Measurements from ENCODE around the gene OAF.
"Not testable (repeated sequence)": the region's sequence is repeated elsewhere in the genome, so short reads cannot be mapped to it uniquely, and the experiment has no call there.

Gene OAF

DNA sequence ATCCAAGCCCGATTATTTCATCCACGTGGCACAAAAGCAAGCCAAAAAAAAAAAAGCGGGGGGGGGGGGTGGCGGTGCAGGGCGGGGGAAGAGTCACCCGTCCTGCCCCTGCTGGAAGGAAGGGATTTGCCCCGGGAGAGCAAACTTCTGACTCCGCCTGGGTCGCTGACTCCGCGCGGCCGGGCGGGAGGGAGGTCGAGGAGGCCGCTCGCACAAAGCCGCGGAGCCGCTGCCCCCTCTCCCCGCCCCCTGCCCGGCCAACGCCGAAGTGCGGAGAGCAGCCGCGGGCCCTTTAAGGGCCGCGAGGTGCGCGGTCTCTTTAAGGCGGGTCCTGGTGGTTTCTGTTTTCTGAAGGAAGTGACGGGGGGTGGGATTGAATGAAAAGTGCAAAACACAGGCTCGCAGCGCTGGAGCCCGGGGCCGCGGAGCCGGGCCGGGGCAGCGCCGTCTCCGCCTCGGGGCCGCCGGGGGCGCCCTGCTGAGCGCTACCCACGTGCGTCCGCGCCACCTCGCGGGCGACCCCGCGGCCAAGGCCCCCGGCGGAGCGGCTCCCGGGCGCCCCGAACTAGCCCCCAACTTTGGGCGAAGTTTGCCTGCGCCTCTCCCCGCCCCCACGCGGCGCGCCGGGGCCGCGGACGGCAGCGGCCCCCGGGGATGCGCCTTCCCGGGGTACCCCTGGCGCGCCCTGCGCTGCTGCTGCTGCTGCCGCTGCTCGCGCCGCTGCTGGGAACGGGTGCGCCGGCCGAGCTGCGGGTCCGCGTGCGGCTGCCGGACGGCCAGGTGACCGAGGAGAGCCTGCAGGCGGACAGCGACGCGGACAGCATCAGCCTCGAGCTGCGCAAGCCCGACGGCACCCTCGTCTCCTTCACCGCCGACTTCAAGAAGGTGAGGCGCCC lies at the start of gene OAF:
Gene OAF (plus strand): TSS at position 407 of the 896 bp plus-strand sequence. CDS start 248 bp downstream, at position 655.
- DNase-seq, result peak; percentile 70

DNA sequence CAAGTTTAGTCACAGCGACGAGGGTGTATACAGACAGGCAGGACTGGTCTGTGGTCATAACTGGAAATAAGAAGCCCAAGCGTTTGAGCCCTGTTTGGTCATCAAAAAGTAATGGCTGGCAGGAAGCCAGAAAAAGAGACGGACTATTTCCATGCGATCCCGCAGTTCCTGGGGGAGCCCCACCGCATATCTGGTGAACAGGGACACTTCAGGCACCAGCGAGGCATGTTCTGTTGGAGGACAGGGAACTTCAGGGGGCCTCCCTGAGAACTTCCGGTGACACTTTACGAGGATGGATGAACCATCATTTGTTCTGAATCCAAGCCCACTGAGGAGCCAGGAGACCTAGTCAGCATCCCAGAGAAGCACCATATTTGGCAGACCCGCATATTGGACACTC lies 43.2 kb upstream of the OAF start:
- DNase-seq, result no peak

DNA sequence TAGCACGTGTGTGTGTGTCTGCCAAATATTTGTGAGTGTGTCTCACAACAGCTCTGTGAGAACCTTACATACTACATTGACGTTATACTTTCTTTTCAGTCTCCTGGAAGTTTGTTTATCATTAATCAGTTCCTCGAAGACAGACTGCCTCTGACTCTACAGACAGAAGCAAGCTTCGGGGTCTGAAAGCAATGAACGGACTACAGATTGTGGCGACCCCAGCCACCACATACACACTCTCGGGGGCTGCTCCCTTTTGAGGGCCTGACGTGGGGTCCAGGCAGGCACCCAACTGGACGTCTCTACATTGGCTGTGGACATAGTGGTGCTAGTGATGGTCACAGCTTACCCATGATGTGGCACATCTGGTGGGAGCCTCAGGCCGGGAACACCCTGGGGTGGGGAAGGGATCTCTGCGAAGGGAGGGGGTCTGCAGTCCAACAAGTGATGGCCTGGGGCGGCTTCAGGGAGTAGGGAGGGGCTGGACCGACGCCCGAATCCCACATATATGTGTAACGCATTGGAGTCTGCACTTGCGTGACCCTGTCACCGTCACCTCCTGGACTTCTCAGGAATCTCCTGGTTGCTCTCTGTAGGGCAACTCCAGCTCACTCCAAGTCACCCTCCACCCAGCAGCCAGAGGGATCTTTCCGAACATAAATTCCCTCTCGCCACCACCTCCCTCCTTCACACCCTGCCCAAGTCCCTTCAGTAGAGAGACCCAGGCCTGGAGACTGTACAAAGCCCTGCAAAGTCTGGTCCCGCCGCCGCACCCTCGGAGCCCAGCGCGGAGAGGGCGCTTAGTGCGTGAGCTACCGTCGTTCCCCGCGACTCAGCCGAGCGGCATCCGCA lies 42.5 kb upstream of the OAF start:
- no peak for DNase-seq

DNA sequence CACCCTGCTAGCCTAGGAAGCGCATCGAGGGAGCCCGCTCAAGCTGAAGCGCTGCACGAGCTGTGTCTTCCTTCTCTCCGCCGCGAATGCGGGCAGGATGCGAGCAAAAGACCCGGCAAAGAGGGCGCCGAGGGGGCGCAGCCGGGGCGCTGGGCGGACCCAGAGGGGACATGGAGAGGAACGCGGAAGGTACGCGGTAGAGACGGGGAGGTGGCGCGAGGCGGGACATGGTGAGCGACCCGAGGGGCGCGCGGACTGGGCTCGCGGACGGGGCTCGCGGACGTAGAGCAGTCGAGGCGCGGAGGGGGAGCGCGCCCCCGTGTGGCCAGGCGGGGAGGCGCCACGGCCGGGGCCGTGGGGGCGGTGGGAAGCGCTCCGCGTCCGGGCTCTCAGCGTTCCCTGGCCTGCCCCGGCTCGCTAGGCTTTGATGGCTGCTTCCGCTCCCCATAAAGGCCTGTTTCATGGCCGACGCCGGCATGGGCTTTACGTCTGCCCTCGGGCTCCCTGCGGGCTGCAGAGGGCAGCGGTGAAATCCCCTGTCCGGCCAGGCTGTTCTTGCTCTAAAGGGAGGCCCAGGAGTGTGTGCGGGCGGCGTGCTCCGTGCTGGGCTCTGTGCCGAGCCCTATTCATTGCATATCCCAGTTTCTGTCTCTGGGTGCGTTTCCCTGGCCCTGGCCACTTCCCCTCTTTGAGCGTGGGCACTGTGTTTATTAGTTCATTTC lies 41.7 kb upstream of the OAF start:
- DNase-seq, result peak; percentile 57

DNA sequence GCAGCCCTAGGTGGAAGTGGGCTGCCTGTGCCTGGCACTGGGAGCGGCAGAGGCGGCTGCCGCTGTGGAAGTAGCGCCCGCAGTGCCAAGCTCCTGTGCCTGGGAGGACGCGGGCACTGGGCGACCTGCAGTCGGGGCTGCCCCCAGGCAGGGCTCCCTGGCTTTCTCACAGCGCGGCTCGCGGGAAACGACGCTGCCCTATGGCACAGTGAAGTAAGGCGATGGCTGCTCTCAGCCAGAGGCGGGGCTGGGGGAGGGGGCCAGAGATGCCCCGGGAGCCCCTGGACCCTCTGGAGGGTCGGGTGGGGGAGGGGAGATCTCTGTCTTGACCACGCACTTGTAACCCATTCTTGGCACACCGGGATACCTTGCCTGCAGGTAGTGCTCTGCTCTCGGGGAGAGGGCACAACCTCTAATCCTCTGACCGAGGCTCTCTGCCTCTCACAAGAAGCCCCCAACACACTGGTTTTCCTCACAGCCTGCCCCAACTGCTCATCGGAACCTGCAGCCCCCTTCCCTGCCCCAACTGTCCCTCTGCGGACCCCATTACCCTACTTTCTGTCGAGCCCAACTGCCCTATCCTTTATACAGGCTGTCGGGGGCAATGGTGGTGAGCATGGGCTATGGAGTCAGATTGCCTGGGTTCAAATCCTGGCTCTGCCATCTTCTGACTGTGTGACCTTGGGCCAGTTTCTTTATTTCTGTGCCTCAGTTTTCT lies 40.7 kb upstream of the OAF start:
- DNase-seq, result no peak

DNA sequence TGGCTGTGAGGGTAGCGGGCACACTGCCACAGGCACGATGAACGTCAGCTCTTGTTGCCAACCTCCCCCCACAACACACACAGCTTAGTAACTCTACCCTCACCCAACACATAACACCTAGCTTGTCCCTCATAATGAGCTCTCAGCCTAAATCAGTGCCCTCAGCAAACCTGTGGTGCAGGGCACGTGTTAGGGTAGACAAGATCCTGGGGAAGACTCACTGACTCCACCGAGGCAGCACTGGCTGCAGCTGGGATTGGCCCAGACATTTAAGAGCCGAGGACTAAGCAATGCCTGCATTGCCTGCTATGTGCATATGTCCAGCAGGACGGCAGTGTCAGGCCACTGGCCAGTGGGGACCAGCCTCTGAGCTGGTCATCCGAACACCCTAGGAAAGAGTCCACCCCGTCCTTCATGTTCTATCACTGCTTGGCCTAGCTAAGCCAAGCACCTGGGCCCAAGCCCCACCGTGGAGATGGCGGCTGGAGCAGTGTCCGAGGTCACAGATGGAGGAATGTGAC lies 40.0 kb upstream of the OAF start:
- DNase-seq, result no peak

DNA sequence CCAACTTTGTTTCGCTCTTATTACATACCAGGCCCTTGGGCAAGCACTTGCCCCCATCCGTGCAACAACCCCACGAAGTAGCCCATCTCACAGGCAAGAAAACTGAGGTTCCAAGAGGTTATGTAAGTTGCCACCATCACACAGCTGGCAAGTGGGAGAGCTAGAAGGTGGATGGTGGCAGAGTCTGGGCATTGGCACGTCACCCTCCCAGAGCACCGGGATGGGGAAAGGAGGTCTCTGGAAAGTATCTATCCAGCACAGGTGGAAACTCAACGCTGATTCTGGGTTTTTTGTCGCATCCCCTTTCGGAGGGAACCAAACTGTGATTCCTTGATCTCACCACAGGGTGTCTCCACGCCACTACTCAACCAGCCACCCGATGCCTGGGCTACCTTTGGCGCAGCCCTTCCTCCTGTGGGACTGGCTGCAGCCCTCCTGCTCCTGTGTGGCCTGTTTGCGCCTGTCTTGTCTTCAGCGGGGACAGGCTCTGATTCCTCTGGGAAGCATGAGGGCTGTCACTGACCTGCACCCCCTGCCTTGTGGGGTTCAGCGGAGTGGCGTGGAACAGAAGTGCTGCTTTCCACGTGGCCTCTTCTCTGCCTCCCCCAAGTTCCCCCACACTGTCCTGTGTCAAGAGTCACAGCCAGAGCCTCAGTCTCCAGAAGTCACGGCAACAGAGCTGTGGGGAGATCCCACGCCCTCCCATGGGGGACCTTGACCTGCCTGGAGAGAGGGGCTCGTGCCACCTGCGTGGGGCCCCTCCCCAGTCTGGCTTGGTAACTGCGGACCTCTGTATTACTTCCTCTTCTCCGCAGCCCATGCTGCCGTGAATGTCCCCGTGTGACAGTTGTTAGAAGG lies 38.5 kb upstream of the OAF start:
- DNase-seq, result peak; percentile 31

DNA sequence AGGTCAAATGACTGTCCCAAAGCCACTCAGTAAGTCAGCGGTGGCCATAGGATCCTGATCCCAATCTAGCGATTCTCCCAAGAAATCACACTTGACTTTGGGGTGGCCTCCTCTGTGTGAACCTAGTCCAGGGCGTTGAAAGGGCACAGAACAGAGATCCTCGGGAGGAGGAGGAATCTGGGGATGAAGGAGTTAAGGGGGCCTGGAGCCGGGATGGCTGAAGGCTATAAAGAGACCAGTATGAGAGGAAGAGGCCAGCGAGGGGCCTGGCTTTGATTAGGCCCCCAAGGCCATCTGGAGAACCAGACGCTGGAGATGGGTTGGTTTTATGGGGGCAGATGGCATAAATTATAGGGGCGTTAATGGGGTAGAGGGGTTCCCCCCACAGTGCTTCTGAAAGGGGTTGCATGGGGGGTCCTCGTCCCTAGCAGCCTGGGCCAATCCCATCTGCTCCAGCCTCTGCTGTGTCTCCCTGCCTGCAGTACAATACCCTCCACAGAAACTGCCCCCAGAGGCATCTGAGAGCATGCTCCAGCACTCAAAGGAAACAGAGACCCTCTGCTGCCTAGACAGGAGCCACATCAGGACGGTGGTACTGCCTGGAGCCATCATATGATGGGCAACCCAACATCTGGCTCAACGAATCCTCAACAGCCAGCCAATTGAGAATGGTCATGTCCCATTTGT lies 37.7 kb upstream of the OAF start:
- no peak for DNase-seq

DNA sequence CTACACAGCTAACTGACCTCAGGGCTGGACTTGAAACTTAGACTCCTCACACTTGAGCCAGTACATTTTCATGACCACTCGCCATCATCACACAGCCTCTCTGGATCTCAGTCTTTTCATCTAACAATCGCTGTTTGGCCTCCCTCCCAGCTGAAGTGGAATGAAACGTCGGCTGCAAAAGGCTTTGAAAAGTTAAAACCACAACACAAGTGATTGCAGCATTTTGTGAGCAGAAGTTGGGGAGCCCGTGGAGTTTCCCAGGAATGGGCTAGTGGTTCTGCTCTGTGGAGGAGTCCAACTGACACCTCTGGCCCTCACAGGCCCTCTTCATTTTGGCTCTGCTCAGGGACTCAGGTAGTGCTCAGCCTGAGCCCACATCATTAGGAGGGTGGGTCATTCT lies 37.0 kb upstream of the OAF start:
- no peak for DNase-seq

DNA sequence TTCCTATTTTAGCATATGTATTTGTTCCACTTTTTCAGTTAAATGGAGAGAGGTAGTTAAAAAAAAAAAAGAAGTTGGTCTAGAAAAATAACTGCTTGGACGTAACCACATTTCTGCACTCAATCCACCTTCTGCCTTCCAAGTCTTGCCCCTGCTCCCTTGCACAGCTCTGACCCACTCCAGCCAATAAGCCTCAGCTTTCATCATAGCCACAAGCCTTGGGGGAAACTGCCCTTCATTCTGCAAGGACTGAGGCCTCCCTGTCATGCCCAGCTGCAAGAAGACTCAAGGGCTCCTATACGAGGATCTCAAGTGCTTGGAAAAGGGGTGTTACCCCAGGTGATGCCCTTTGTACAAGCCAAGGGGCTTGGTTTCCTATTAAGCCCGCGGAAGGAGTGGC lies 36.0 kb upstream of the OAF start:
- no peak for DNase-seq

DNA sequence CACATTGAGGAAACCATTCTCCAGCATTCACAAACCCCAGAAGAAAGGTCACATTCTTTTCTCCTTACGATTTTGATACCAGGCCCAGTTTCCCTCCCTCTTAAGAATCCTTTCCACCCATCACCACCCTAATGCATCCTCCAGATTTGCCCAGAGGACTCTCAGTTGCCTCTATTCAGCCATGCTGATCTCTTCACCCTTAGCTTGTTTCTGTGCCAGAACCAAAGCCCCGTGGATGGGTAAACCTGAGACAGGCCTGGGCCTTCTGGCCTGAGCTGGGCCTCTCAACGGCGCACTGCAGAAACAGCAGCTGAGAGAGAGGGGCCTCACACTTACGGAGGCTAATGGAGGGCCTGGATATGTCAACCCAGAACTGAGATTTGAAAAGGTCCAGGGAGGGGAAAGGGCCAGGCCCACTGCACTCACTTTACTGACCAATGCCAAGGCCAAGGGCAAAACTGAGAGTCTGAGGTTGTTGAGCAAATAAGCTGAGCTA lies 32.2 kb upstream of the OAF start:
- DNase-seq, result no peak

DNA sequence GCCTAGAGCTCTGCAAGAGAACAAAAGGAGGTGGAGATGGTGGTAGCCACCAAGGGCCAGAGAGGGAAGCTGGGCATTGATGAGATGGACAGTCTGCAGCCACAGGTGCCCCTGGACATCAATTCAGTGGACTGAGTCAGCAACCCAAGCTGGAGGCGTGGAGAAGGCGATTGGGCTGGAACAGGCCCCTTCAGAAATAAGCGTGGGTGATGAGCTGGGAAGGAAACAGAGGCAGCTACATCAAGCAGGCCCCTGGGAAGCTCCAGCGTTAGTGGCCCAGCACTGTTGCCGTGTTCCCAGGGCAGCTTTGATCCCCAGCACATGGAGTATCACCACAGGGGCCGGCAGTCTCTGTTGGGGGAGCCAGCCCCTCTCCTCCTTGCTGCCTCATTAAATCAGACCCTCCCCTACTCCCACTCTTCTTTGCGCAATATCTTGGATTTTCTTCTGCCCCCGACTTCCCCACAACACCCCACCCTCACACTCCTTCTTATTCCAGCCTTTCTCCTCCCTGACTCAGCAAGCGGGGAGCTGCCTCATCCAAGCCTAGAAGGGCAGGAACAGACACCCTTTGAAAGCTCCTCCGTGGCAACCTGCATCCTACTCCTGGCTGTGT lies 31.7 kb upstream of the OAF start:
- no peak for DNase-seq

DNA sequence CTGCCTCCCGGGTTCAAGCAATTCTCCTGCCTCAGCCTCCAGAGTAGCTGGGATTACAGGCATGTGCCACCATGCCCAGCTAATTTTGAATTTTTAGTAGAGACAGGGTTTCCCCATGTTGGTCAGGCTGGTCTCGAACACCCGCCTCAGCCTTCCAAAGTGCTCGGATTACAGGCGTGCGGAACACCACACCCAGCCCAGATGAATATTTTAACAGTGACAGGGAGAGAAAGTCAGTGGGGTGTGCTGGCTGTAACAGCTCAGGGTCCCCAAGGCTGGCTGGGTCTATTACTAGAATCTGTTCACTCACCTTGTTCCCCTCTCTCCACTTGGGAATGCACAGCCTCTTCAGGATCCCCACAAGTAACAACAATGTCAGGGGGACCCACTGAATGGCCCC lies 30.8 kb upstream of the OAF start:
- not testable (repeated sequence) for DNase-seq

DNA sequence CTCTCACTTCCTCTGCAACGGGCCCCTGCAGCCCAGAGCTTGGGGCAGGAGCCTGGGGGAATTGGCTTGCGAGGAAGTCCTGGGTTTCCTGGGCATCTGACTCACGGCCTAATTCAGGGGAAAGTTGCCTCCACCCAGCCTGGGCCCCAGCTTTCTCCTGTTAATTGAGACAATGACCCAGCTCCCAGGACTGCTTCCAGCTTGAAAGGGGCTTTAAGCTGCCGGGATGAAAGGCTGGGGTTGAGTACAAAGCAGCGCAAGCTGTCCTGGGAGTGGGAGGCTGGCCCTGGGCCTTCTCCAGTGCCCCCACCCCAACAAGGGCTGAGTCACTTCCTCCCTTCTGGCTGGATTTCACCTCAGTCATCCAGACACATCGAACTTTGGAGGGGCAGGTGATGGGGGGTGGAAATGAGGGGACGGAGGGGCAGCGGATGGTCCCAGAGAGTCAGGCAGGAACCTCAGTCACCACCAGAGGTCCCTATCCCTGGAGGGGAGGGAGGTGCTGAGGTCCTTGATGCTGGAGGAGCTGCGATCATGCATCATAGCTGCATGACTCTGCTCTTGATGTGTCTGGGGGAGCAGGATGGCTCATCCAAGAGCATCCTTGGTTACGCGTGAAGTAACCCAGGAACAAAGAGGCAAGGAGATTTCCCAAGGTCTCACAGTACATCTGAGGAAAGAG lies 30.1 kb upstream of the OAF start:
- no peak for DNase-seq

DNA sequence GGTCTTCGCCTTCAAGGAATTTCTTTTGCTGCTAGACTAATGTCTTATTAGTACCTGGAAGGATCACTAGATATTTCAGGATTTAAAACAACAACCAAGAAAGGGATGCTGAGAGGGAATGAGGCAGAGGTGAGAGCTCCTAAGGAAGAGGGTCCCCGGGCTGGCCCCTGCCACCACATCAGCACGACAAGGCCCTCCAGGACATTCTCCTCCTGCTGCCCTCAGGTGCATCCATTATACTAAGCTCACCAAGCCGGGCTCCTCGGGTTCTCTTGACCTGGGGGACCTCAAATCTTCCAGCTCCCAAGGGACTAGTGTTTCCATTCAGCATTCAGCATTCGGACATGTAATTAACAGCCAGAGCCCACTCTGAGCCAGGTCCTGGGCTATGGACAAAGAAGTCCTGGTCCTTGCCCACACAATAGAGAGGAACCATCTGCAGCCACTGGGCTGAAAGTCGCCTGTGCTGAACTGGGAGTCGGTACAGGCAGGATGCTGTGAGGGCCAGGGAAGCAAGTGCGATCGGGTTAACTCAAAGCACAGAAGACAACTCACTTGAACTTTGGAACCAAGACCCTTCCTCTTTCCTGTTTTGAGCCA lies 29.4 kb upstream of the OAF start:
- DNase-seq, result no peak

DNA sequence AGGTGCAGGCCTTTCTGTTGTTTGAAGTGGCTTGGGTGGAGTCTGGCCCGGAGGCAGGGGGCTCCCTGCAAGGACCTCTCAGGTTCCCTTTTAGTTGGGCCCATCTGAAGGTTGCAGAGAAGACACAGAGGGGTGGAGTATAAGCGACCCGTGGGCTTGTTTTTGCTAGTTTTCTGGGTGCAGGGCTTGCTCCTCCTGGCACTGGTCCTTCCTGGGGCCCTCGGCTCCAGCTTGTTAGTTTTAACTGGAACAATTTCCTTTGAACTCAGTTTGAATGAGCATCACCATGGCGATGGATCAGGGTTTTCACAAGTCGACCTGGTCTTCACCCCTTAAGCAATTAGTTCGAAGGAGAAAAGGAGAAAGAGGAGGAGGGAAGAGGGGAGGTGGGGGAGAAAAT lies 28.5 kb upstream of the OAF start:
- DNase-seq, result no peak

DNA sequence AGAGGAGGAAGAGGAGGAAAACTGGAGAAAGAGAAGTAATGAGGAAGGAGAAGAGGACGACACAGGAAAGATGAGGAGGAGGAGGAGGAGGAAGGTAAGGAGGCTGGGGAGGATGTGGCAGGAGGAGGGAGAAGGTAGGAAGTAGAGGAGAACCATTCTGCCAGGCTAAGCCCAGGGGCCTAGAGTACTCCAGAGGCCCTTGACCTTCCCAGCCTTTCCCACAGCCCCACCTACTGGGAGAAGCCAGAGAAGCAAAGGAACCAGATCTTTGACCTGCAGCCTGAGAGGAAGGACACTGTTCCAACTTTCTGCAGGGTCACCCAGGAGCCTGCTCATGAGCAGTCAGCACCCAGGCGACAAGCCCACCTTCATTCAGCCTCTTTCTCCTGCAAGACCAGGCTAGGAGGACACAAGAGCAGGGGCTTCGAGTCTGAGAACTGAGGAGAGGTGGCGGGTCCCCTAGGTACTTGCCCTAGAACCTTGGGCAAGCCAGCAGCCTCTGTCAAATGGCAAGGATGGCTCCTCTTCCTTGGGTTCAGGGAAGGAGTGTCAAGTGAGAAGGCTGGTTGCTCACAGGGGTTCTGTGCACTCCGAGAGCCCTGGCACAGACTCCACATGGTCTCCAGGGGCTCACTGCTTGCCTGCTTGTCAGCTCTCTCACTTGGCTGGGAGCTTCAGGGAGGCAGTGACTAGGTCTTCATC lies 27.9 kb upstream of the OAF start:
- DNase-seq, result no peak

DNA sequence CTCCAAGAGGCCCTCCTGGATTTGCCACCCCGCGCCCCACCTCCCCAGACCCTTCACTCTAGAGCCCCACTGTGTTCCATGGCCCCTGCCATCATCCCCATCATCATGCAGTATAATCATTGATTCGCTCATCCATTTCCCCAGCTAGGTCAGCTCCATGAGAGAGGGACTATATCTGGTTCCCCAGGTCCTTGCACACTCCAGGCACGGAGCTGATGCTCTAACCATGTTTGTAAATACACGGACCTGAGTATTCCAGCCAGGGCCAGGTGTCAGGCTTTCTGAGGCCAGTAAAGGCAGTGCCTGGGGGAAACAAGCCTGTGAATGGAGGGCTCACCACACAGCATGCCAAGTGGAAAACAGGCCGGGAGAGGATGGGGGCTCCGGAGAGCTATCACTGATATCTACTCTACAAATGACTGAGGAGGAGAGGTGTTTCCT lies 27.1 kb upstream of the OAF start:
- DNase-seq, result no peak

Data from CD4-positive, alpha-beta T cell treated with Interleukin-10 for 1 hour (primary cell).